Activated CD8-positive, alpha-beta memory T cell treated with anti-CD3 and anti-CD28 coated beads, Interleukin-2, amount 50 U/mL, for 48 hours (primary cell): ENCODE measurements around the gene VMP1.
"Not testable (repeated sequence)": the region's sequence is repeated elsewhere in the genome, so short reads cannot be mapped to it uniquely, and the experiment has no call there.

ENCODE experiments used
- DNase-seq: peaks from one replicate; pipeline ENCODE4 v3.0.0-alpha.2; 2020

VMP1 gene

GRCh38 chr17:59712862-59713261, 5.4 kb downstream of the VMP1 start:
- DNase-seq, result no peak

GRCh38 chr17:59714255-59714654, 6.8 kb downstream of the VMP1 start:
- DNase-seq, result no peak

DNA sequence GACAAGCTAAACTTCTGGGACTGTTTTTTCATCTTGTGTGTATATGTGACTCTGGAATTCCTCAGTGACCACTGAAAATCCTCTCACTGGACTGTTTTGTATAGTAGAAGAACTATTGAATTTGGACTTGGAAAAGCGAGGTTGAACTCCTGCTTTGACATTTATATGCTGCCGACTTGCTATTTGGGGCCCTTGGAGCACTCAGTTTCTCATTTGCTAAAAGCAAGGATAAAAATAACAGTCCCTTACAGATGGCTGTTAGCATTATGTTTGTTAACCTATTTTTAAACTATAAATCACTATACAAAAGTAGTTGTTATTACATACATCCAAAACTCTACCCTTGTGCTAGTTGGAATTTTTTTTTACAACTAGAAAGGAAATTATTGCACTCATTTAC, 9.0 kb downstream of the VMP1 start:
- no peak for DNase-seq

DNA sequence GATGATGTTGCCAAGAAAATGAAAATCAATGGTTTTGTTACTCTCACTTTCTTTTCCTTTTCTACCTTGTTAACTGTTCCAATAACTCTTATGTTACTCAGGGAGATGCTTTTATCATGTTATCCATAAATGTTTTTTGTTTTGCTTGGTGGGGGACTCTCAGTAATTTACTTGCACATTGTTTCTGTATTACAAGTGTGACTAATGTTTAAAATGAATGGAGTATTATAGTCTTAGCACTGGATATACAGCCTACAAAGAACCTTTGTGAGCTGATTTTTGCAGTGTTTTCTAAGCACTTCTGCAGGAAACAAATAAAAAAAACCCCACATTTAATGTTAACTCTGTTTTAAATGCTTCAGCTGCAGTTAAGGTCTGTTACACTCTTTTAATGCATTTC, 12.1 kb downstream of the VMP1 start:
- no peak for DNase-seq

DNA sequence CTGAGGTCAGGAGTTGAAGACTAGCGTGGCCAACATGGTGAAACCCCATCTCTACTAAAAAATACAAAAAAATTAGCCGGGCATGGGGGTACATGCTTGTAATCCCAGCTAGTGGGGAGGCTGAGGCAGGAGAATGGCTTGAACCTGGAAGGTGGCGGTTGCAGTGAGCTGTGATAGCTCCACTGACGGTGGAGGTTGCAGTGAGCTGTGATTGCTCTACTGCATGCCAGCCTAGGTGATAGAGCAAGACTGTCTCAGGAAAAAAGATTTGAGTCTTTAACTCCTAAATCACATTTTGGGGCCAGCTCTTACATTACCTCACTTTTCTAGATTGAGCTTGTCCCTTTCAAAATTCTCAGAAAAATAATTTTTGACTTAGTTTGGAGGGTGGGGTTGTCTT, 15.2 kb downstream of the VMP1 start:
- no peak for DNase-seq

DNA sequence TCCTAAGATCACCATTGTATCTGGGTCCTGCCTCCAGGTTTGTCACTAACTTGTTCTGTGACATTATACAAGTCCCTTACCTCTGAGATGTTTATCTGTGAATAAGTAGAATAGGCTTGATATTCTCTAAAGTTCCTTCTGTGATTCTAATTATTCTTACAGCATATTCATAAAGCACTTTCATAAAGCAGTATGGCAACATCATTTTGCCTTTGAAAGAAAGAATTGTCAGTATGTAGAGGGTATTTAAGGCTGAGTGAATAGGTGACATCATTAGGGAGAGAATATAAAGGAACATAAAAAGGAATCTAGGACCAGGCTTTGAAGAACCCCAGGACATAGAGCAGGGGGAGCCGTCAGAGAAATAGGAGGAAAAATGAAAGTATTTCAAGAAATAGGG, 15.6 kb downstream of the VMP1 start:
- no peak for DNase-seq

GRCh38 chr17:59723607-59724006, 16.2 kb downstream of the VMP1 start:
- DNase-seq, result no peak

- no peak for DNase-seq
These were observed 18.2 kb downstream of the VMP1 start for GRCh38 chr17:59725691-59726090.

GRCh38 chr17:59727817-59728533, 20.5 kb downstream of the VMP1 start:
- DNase-seq, result no peak

GRCh38 chr17:59730268-59730834, 22.9 kb downstream of the VMP1 start:
- no peak for DNase-seq

DNA sequence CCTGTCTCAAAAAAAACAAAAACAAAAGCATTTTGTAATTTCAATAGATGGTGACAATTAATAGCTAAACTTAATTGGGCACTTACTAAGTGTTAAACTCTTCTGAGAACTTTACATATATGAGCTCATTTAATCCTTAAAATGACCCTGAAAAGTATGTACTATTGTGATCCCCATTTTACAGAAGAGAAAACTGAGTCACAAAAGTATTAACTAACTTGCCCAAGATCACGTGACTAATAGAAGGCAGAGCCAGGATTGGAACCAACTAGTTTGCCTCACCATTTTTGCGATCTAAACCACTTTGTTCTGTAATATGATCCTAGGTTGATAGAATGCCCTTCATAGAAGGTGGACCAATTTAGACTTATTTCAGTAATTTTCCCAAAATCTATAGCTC, 26.2 kb downstream of the VMP1 start:
- no peak for DNase-seq

DNA sequence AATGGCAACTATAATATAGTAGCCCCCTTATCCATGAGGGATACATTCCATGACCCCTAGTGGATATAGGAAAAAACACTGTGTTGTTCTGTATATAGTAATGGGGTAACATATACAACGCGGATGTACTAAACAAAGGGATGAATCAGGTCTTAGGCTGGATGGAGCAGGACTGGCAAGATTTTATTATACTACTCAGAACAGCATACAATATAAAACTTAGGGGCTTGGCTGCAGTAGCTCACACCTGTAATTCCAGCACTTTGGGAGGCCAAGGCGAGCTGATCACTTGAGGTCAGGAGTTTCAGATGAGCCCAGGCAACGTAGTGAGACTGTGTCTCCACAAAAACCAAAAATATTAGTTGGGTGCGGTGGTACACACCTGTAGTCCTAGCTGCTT, 26.8 kb downstream of the VMP1 start:
- DNase-seq, result no peak

DNA sequence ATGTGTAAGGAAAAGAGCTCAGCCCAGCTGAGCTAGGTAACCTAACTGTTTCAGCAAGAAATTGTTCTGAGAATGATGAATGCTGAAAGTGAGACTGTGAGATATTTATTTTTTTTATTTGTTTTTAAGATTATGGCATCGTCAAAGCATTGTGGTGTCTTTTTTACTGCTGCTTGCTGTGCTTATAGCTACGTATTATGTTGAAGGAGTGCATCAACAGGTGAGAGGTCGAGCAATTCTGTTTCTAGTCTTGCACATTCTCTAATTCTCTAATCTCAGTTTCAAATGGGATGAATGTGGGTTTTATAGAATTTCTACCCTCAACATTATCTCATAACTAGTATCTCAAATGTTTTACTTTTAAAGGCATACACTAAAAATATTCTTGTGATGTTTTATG, 29.9 kb downstream of the VMP1 start:
- DNase-seq, result no peak

GRCh38 chr17:59743842-59744241, 36.4 kb downstream of the VMP1 start:
- no peak for DNase-seq

DNA sequence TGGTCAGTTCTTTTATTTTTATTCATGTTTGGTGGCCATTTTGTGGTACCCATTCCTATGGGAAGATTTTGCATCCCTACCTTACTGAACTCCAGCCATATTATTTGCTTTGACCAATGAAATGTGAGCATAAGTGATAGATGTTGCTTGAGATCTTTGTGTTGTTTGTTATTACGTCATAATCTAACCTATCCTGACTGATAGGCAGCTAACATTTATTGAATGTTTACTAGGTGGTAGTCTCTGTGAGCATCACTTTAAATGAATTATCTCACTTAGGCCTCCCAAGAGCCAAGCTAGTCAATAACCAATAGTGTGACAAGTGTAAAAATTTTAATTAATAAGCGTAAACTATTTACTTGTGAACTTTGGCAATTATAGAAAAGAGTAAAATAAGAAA, 37.6 kb downstream of the VMP1 start:
- no peak for DNase-seq

DNA sequence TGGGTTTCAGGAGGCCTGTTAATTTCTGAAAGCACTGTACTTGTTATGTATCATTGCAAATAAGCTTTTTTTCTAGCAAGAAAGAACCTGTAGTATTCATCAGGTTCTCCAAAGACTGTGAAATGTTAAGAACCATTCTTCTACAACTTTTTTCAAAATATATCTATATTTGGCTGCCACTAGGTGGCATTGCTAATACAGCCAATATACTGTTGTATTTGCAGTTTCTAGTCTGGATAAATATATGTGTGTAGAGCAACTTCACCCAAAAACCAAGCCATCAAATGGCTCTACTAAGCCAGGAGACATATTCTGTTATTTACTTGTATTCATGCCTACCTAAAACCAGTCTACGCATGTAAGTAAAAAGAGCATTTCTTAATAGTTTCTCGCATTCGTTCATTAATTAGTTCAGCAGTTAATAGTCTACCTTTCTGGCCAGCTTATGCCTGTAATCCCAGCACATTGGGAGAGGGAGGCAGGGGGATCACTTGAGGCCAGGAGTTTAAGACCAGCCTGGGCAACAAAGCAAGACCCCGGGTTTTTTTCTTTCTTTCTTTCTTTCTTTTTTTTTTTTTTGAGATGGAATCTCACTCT, 39.5 kb downstream of the VMP1 start:
- DNase-seq, result no peak

- no peak for DNase-seq
These were observed 41.1 kb downstream of the VMP1 start for GRCh38 chr17:59748591-59748990.

- DNase-seq, result peak; percentile 61
These were observed 44.5 kb downstream of the VMP1 start for GRCh38 chr17:59751955-59752413.

DNA sequence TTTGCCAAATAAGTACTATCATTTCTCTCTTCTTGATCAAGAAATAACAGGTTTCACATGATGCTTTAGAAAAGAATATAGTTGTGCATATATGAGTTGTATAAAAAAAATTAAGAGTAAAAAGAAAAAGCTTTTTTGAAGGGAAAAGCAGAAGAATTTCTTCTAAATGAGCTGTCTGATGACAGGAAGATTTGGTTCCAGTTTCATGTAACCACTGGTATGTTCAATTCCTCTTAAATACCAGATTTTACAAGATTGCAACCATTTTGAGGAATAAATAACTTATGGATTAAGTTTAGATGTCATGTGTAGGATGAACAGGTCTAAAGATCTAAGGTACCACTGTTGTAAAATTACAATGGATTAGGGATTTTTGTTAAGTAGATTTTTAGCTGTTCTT, 45.0 kb downstream of the VMP1 start:
- no peak for DNase-seq

DNA sequence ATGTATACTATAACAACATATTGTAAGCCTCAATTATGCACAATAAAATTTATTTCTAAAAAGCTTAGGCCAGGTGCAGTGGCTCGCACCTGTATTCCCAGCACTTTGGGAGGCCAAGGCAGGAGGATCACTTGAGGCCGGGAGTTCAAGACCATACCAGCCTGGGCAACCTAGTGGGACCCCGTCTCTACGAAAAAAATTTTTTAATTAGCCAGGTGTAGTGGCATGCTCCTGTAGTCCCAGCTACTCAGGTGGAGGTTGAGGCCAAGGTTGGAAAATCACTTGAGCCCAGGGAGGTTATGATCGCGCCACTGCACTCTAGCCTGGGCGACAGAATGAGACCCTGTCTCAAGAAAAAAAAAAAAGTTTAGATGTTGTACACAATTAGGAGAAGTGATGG, 45.5 kb downstream of the VMP1 start:
- no peak for DNase-seq

GRCh38 chr17:59753522-59754467, 46.3 kb downstream of the VMP1 start:
- DNase-seq, result no peak

- DNase-seq, result no peak
These were observed 47.1 kb downstream of the VMP1 start for GRCh38 chr17:59754552-59754951.

- not testable (repeated sequence) for DNase-seq
These were observed 47.6 kb downstream of the VMP1 start for GRCh38 chr17:59755069-59755468.
